ENCODE results near the gene CCDC24. TPM values are rescaled to one million over a fixed set of nuclear protein-coding genes. Genes with fewer than 3 reads are reported as not detected.
A peak's percentile ranks its signal among the peaks of the same experiment; 100 is the strongest.

The CCDC24 gene
- total and polyA plus RNA-seq, 9 of the 15 experiments (the other 6 are each of a cell fraction or from before 2014, with no cell fraction given), result 0.31 to 4.5 (median 1.5) TPM

GRCh38 chr1:44035726-44036408 is 44.5 kb downstream of the CCDC24 start (continued):
- TF ChIP-seq, protein P1, sequence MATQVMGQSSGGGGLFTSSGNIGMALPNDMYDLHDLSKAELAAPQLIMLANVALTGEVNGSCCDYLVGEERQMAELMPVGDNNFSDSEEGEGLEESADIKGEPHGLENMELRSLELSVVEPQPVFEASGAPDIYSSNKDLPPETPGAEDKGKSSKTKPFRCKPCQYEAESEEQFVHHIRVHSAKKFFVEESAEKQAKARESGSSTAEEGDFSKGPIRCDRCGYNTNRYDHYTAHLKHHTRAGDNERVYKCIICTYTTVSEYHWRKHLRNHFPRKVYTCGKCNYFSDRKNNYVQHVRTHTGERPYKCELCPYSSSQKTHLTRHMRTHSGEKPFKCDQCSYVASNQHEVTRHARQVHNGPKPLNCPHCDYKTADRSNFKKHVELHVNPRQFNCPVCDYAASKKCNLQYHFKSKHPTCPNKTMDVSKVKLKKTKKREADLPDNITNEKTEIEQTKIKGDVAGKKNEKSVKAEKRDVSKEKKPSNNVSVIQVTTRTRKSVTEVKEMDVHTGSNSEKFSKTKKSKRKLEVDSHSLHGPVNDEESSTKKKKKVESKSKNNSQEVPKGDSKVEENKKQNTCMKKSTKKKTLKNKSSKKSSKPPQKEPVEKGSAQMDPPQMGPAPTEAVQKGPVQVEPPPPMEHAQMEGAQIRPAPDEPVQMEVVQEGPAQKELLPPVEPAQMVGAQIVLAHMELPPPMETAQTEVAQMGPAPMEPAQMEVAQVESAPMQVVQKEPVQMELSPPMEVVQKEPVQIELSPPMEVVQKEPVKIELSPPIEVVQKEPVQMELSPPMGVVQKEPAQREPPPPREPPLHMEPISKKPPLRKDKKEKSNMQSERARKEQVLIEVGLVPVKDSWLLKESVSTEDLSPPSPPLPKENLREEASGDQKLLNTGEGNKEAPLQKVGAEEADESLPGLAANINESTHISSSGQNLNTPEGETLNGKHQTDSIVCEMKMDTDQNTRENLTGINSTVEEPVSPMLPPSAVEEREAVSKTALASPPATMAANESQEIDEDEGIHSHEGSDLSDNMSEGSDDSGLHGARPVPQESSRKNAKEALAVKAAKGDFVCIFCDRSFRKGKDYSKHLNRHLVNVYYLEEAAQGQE (IDR thresholded peaks at IDR 0.05; ENCODE audit: borderline replicate concordance), result peak; percentile 88
- TF ChIP-seq, protein P1 (CRISPR knock-in tag; IDR thresholded peaks at IDR 0.05; ENCODE audit: low read depth), result peak; percentile 84; the same call in 1 of the 2 replicates
- TF ChIP-seq SETDB1 (IDR thresholded peaks at IDR 0.05; ENCODE audit: low read length) (no peak), ZSCAN29 (IDR thresholded peaks at IDR 0.05) (no peak), ILF3 (IDR thresholded peaks at IDR 0.05; ENCODE audit: borderline replicate concordance) (peak; percentile 94; the same call in 1 of the 2 replicates), SIN3A (IDR thresholded peaks at IDR 0.05; ENCODE audit: borderline replicate concordance in 2 of 2, control insufficient read depth in 1 of 2, low read depth in 2 of 2, low read length in 2 of 2) (peak; percentile 81 to 84; a peak in 2 of 4 replicates), MYNN (IDR thresholded peaks at IDR 0.05) (peak; percentile 98), MYNN (CRISPR knock-in tag; IDR thresholded peaks at IDR 0.05) (no peak), HMGXB4 (CRISPR knock-in tag; IDR thresholded peaks at IDR 0.05) (0 out of 2 replicates have a peak, but pooled peaks have one; percentile 39), TAF15 (IDR thresholded peaks at IDR 0.05; ENCODE audit: low read depth, low read length) (no peak)
- TF ChIP-seq, protein P2, sequence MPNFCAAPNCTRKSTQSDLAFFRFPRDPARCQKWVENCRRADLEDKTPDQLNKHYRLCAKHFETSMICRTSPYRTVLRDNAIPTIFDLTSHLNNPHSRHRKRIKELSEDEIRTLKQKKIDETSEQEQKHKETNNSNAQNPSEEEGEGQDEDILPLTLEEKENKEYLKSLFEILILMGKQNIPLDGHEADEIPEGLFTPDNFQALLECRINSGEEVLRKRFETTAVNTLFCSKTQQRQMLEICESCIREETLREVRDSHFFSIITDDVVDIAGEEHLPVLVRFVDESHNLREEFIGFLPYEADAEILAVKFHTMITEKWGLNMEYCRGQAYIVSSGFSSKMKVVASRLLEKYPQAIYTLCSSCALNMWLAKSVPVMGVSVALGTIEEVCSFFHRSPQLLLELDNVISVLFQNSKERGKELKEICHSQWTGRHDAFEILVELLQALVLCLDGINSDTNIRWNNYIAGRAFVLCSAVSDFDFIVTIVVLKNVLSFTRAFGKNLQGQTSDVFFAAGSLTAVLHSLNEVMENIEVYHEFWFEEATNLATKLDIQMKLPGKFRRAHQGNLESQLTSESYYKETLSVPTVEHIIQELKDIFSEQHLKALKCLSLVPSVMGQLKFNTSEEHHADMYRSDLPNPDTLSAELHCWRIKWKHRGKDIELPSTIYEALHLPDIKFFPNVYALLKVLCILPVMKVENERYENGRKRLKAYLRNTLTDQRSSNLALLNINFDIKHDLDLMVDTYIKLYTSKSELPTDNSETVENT (CRISPR knock-in tag; IDR thresholded peaks at IDR 0.05), result no peak
- TF ChIP-seq, protein P3, sequence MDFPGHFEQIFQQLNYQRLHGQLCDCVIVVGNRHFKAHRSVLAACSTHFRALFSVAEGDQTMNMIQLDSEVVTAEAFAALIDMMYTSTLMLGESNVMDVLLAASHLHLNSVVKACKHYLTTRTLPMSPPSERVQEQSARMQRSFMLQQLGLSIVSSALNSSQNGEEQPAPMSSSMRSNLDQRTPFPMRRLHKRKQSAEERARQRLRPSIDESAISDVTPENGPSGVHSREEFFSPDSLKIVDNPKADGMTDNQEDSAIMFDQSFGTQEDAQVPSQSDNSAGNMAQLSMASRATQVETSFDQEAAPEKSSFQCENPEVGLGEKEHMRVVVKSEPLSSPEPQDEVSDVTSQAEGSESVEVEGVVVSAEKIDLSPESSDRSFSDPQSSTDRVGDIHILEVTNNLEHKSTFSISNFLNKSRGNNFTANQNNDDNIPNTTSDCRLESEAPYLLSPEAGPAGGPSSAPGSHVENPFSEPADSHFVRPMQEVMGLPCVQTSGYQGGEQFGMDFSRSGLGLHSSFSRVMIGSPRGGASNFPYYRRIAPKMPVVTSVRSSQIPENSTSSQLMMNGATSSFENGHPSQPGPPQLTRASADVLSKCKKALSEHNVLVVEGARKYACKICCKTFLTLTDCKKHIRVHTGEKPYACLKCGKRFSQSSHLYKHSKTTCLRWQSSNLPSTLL (IDR thresholded peaks at IDR 0.05), result no peak; the same call in 1 of the 2 replicates
